Measurements from ENCODE around the gene PLSCR4.

GRCh38 chr3:146157325-146158060 lies 93.4 kb downstream of the PLSCR4 start:
- no peak for TF ChIP-seq MXI1 (IDR thresholded peaks at IDR 0.05; ENCODE audit: low read depth, low read length)
- no peak for TF ChIP-seq YY1 (IDR thresholded peaks at IDR 0.05; ENCODE audit: low read depth)
- no peak for TF ChIP-seq RFX5 (IDR thresholded peaks at IDR 0.05; ENCODE audit: low read length)
- TF ChIP-seq CTCF (IDR thresholded peaks at IDR 0.05) = no peak
- no peak for TF ChIP-seq POLR2AphosphoS5 (IDR thresholded peaks at IDR 0.05; ENCODE audit: low read depth, low read length)
- no peak for TF ChIP-seq FOXJ3 (CRISPR knock-in tag; IDR thresholded peaks at IDR 0.05)
- TF ChIP-seq USF2 (IDR thresholded peaks at IDR 0.05; ENCODE audit: borderline replicate concordance, low read depth, low read length) = no peak
- TF ChIP-seq MAX (IDR thresholded peaks at IDR 0.05; ENCODE audit: low read depth) = no peak
- no peak for TF ChIP-seq EZH2phosphoT487 (IDR thresholded peaks at IDR 0.05; ENCODE audit: borderline replicate concordance, low read depth)
- no peak for TF ChIP-seq CHD2 (IDR thresholded peaks at IDR 0.05; ENCODE audit: low read length, partially characterized antibody)
- no peak for TF ChIP-seq RXRA (IDR thresholded peaks at IDR 0.05; ENCODE audit: borderline replicate concordance, low read depth)
- TF ChIP-seq EP300 (IDR thresholded peaks at IDR 0.05; ENCODE audit: borderline replicate concordance in 1 of 2, low read depth in 1 of 2, low read length in 1 of 2) = no peak
- no peak for TF ChIP-seq NRF1 (IDR thresholded peaks at IDR 0.05; ENCODE audit: low read depth, low read length)
